ENCODE data around the gene SPTAN1. TPM values are rescaled to one million over a fixed set of nuclear protein-coding genes. Genes with fewer than 3 reads are reported as not detected.
A peak's percentile ranks its signal among the peaks of the same experiment; 100 is the strongest.
"Not testable (repeated sequence)": the region's sequence is repeated elsewhere in the genome, so short reads cannot be mapped to it uniquely, and the experiment has no call there.

Gene SPTAN1
- total and polyA plus RNA-seq, 4 donors: 94.4 to 504 (median 310) TPM

- H3K9me3 ChIP-seq (ENCODE audit: control insufficient read depth, low read length); H3K4me1 ChIP-seq (ENCODE audit: control insufficient read depth in 1 of 2, insufficient read depth in 2 of 2, low read length in 2 of 2); ATAC-seq (ENCODE audit: low FRiP score); H3K36me3 ChIP-seq (ENCODE audit: control insufficient read depth in 1 of 2, insufficient read depth in 2 of 2, low read length in 1 of 2); H3K27me3 ChIP-seq (ENCODE audit: control insufficient read depth in 1 of 2, insufficient read depth in 2 of 2, low read length in 1 of 2); intact Hi-C loops (cut with DNase I); H3K27ac ChIP-seq (ENCODE audit: low read depth in 1 of 2, low read length in 2 of 2); H3K4me3 ChIP-seq (ENCODE audit: low read length in 2 of 2): not testable (repeated sequence)
- WGBS, 2 donors: 86 to 89% methylated on average over 8 of the region's 8 CpGs
- peak in 1 of 2 donors; percentile 2 for DNase-seq
Observed at GRCh38 chr9:128666481-128666941, 114.1 kb downstream of the SPTAN1 start.

GRCh38 chr9:128669786-128670185 lies 117.4 kb downstream of the SPTAN1 start:
- Histone ChIP-seq H3K4me3 (ENCODE audit: low read length in 2 of 2) (no peak overlapping the region), H3K4me1 (ENCODE audit: control insufficient read depth in 1 of 2, insufficient read depth in 2 of 2, low read length in 2 of 2) (no peaks in the 10 kb centered on the region), H3K9me3 (ENCODE audit: control insufficient read depth, low read length) (no peaks in the 10 kb centered on the region), H3K36me3 (ENCODE audit: control insufficient read depth in 1 of 2, insufficient read depth in 2 of 2, low read length in 1 of 2) (no peaks in the 10 kb centered on the region), H3K27me3 (ENCODE audit: control insufficient read depth in 1 of 2, insufficient read depth in 2 of 2, low read length in 1 of 2) (no peaks in the 10 kb centered on the region), H3K27ac (ENCODE audit: low read depth in 1 of 2, low read length in 2 of 2) (no peak overlapping the region)
- intact Hi-C loops (cut with DNase I): no loop called here
- WGBS, 2 donors: 94 to 95% methylated on average over 6 of the region's 6 CpGs
- ATAC-seq (ENCODE audit: low FRiP score): no peak
- no peak for DNase-seq

DNA sequence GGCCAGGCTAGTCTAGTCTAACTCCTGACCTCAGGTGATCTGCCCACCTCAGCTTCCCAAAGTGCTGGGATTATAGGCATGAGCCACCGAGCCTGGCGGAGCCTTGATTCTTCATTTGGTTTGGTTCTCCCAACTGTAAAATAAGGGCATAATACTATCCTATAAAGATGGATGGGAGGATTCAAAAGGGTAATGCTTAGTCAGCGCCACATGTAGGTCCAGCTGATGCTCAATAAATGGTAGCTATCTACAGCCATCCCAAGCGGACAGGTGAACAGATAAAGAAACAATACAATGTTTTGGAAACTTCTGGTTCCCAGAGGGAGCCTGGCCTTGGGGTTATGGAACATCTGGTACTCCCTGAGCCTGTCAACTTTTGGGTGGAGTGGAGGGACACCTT lies 123.0 kb downstream of the SPTAN1 start:
- ATAC-seq (ENCODE audit: low FRiP score) (no peak), DNase-seq (no peak)
- Histone ChIP-seq H3K27me3 (ENCODE audit: control insufficient read depth in 1 of 2, insufficient read depth in 2 of 2, low read length in 1 of 2) (no peaks in the 10 kb centered on the region), H3K4me1 (ENCODE audit: control insufficient read depth in 1 of 2, insufficient read depth in 2 of 2, low read length in 2 of 2) (no peaks in the 10 kb centered on the region), H3K9me3 (ENCODE audit: control insufficient read depth, low read length) (no peaks in the 10 kb centered on the region), H3K36me3 (ENCODE audit: control insufficient read depth in 1 of 2, insufficient read depth in 2 of 2, low read length in 1 of 2) (no peaks in the 10 kb centered on the region), H3K4me3 (ENCODE audit: low read length in 2 of 2) (no peak overlapping the region), H3K27ac (ENCODE audit: low read depth in 1 of 2, low read length in 2 of 2) (no peak overlapping the region)
- 97 to 98% methylated on average over 4 of the region's 4 CpGs for WGBS, 2 donors
- intact Hi-C loops (cut with DNase I): no loop called here

- no peak for DNase-seq
- no peak for ATAC-seq (ENCODE audit: low FRiP score)
- Histone ChIP-seq H3K27ac (ENCODE audit: low read depth in 1 of 2, low read length in 2 of 2) (no peak overlapping the region), H3K9me3 (ENCODE audit: control insufficient read depth, low read length) (no peaks in the 10 kb centered on the region), H3K4me1 (ENCODE audit: control insufficient read depth in 1 of 2, insufficient read depth in 2 of 2, low read length in 2 of 2) (no peaks in the 10 kb centered on the region), H3K36me3 (ENCODE audit: control insufficient read depth in 1 of 2, insufficient read depth in 2 of 2, low read length in 1 of 2) (no peaks in the 10 kb centered on the region), H3K4me3 (ENCODE audit: low read length in 2 of 2) (no peak overlapping the region), H3K27me3 (ENCODE audit: control insufficient read depth in 1 of 2, insufficient read depth in 2 of 2, low read length in 1 of 2) (no peaks in the 10 kb centered on the region)
- WGBS, 2 donors: 52 to 59% methylated on average over 10 of the region's 10 CpGs
- intact Hi-C loops (cut with DNase I): no loop called here
Observed at GRCh38 chr9:128677794-128678193, 125.4 kb downstream of the SPTAN1 start.

Other genes with a start within 250 kb of the SPTAN1 start
- gene TRUB2, start 230.1 kb upstream of the SPTAN1 start, total RNA-seq: 10 to 100 TPM; 11.8 to 14.3 TPM
- gene TRUB2, start 230.1 kb upstream of the SPTAN1 start, polyA plus RNA-seq: 10 to 100 TPM in 1 of 2 donors, 1 to 10 TPM in 1; 9.8 to 11.1 TPM
- gene COQ4, start 229.7 kb upstream of the SPTAN1 start, total RNA-seq: 10 to 100 TPM; 14.7 to 28.4 TPM
- 10 to 100 TPM; 22.2 to 53.8 TPM for gene COQ4, start 229.7 kb upstream of the SPTAN1 start, polyA plus RNA-seq
- 10 to 100 TPM; 13.3 to 15.3 TPM for gene SLC27A4, start 212.1 kb upstream of the SPTAN1 start, total RNA-seq
- 10 to 100 TPM in 1 of 2 donors, 1 to 10 TPM in 1; 9.4 to 25.8 TPM for gene SLC27A4, start 212.1 kb upstream of the SPTAN1 start, polyA plus RNA-seq
- gene URM1, start 181.2 kb upstream of the SPTAN1 start, total RNA-seq: 10 to 100 TPM; 34.0 to 37.8 TPM
- gene URM1, start 181.2 kb upstream of the SPTAN1 start, polyA plus RNA-seq: 10 to 100 TPM; 24.7 to 45.5 TPM
- 100 to 1,000 TPM in 1 of 2 donors, 10 to 100 TPM in 1; 46.0 to 126 TPM for gene CERCAM, start 131.7 kb upstream of the SPTAN1 start, total RNA-seq
- gene CERCAM, start 131.7 kb upstream of the SPTAN1 start, polyA plus RNA-seq: 10 to 100 TPM; 24.7 to 65.4 TPM
- 10 to 100 TPM; 25.1 to 28.9 TPM for gene ODF2, start 96.6 kb upstream of the SPTAN1 start, total RNA-seq
- gene ODF2, start 96.6 kb upstream of the SPTAN1 start, polyA plus RNA-seq: 10 to 100 TPM in 1 of 2 donors, 1 to 10 TPM in 1; 2.9 to 23.6 TPM
- 10 to 100 TPM; 13.5 to 17.3 TPM for gene GLE1, start 47.9 kb upstream of the SPTAN1 start, total RNA-seq
- 10 to 100 TPM in 1 of 2 donors, 1 to 10 TPM in 1; 6.9 to 12.2 TPM for gene GLE1, start 47.9 kb upstream of the SPTAN1 start, polyA plus RNA-seq
- 10 to 100 TPM in 1 of 2 donors, 1 to 10 TPM in 1; 9.0 to 15.3 TPM for gene DYNC2I2, start 104.3 kb downstream of the SPTAN1 start, total RNA-seq
- 10 to 100 TPM; 20.2 to 55.3 TPM for gene DYNC2I2, start 104.3 kb downstream of the SPTAN1 start, polyA plus RNA-seq
- 100 to 1,000 TPM; 190 to 195 TPM for gene SET, start 136.6 kb downstream of the SPTAN1 start, total RNA-seq
- gene SET, start 136.6 kb downstream of the SPTAN1 start, polyA plus RNA-seq: 100 to 1,000 TPM in 1 of 2 donors, 10 to 100 TPM in 1; 98.5 to 167 TPM
- gene PKN3, start 149.9 kb downstream of the SPTAN1 start, total RNA-seq: 10 to 100 TPM in 1 of 2 donors, 1 to 10 TPM in 1; 7.1 to 11.1 TPM
- 1 to 10 TPM; 1.3 to 2.5 TPM for gene PKN3, start 149.9 kb downstream of the SPTAN1 start, polyA plus RNA-seq
- gene ZDHHC12, start 171.5 kb downstream of the SPTAN1 start, total RNA-seq: 10 to 100 TPM; 11.2 to 13.1 TPM
- gene ZDHHC12, start 171.5 kb downstream of the SPTAN1 start, polyA plus RNA-seq: 10 to 100 TPM; 21.3 to 30.9 TPM
- 10 to 100 TPM; 29.6 to 42.9 TPM for gene ZER1, start 219.3 kb downstream of the SPTAN1 start, total RNA-seq
- gene ZER1, start 219.3 kb downstream of the SPTAN1 start, polyA plus RNA-seq: 10 to 100 TPM; 14.5 to 39.6 TPM
- gene TBC1D13, start 234.7 kb downstream of the SPTAN1 start, total RNA-seq: 10 to 100 TPM; 23.6 to 27.7 TPM
- gene TBC1D13, start 234.7 kb downstream of the SPTAN1 start, polyA plus RNA-seq: 10 to 100 TPM in 1 of 2 donors, 1 to 10 TPM in 1; 9.0 to 21.5 TPM

Data from aorta (tissue), 5 donors.